ENCODE data around the gene RADIL. TPM values are rescaled to one million over a fixed set of nuclear protein-coding genes. Genes with fewer than 3 reads are reported as not detected.

Gene RADIL
- total and polyA plus RNA-seq, 2 of the 13 experiments (the other 11 are each of a cell fraction or from before 2014, with no cell fraction given): 0.05 to 0.09 TPM

DNA sequence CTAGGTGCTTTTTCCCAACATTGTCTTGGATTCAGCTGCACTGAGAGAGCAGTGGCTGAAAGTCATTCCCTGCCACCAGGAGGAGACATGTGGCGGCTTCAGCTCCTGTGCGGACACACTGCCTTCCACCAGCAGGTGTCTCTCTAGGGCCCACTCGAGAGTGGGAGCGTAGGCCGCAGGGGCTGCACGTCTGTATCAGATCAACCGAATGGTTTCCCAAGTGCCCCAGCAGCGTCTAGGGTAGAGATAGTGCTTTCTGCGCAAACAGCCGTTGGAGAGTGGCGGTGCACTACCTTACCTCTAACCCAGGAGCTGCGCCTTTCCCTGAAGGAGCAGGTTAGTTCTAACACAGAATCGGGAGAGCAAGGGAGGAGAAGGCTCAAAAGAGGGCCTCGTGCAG lies 53.3 kb downstream of the RADIL start (continued):
- TF ChIP-seq, protein P1, sequence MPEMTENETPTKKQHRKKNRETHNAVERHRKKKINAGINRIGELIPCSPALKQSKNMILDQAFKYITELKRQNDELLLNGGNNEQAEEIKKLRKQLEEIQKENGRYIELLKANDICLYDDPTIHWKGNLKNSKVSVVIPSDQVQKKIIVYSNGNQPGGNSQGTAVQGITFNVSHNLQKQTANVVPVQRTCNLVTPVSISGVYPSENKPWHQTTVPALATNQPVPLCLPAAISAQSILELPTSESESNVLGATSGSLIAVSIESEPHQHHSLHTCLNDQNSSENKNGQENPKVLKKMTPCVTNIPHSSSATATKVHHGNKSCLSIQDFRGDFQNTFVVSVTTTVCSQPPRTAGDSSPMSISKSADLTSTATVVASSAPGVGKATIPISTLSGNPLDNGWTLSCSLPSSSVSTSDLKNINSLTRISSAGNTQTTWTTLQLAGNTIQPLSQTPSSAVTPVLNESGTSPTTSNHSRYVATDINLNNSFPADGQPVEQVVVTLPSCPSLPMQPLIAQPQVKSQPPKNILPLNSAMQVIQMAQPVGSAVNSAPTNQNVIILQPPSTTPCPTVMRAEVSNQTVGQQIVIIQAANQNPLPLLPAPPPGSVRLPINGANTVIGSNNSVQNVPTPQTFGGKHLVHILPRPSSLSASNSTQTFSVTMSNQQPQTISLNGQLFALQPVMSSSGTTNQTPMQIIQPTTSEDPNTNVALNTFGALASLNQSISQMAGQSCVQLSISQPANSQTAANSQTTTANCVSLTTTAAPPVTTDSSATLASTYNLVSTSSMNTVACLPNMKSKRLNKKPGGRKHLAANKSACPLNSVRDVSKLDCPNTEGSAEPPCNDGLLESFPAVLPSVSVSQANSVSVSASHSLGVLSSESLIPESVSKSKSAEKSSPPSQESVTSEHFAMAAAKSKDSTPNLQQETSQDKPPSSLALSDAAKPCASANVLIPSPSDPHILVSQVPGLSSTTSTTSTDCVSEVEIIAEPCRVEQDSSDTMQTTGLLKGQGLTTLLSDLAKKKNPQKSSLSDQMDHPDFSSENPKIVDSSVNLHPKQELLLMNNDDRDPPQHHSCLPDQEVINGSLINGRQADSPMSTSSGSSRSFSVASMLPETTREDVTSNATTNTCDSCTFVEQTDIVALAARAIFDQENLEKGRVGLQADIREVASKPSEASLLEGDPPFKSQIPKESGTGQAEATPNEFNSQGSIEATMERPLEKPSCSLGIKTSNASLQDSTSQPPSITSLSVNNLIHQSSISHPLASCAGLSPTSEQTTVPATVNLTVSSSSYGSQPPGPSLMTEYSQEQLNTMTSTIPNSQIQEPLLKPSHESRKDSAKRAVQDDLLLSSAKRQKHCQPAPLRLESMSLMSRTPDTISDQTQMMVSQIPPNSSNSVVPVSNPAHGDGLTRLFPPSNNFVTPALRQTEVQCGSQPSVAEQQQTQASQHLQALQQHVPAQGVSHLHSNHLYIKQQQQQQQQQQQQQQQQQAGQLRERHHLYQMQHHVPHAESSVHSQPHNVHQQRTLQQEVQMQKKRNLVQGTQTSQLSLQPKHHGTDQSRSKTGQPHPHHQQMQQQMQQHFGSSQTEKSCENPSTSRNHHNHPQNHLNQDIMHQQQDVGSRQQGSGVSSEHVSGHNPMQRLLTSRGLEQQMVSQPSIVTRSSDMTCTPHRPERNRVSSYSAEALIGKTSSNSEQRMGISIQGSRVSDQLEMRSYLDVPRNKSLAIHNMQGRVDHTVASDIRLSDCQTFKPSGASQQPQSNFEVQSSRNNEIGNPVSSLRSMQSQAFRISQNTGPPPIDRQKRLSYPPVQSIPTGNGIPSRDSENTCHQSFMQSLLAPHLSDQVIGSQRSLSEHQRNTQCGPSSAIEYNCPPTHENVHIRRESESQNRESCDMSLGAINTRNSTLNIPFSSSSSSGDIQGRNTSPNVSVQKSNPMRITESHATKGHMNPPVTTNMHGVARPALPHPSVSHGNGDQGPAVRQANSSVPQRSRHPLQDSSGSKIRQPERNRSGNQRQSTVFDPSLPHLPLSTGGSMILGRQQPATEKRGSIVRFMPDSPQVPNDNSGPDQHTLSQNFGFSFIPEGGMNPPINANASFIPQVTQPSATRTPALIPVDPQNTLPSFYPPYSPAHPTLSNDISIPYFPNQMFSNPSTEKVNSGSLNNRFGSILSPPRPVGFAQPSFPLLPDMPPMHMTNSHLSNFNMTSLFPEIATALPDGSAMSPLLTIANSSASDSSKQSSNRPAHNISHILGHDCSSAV (CRISPR knock-in tag; IDR thresholded peaks at IDR 0.05; ENCODE audit: borderline replicate concordance): no peak
- TF ChIP-seq SRF (IDR thresholded peaks at IDR 0.05; ENCODE audit: low read depth, low read length): no peak
- TF ChIP-seq REST (IDR thresholded peaks at IDR 0.05; ENCODE audit: borderline replicate concordance in 1 of 2, low read depth in 1 of 2, low read length in 2 of 2): no peak
- TF ChIP-seq, protein P2, sequence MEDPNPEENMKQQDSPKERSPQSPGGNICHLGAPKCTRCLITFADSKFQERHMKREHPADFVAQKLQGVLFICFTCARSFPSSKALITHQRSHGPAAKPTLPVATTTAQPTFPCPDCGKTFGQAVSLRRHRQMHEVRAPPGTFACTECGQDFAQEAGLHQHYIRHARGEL (CRISPR knock-in tag; IDR thresholded peaks at IDR 0.05): peak; percentile 99
- no peak for TF ChIP-seq TRIM24 (CRISPR knock-in tag; IDR thresholded peaks at IDR 0.05)
- TF ChIP-seq, protein P3, sequence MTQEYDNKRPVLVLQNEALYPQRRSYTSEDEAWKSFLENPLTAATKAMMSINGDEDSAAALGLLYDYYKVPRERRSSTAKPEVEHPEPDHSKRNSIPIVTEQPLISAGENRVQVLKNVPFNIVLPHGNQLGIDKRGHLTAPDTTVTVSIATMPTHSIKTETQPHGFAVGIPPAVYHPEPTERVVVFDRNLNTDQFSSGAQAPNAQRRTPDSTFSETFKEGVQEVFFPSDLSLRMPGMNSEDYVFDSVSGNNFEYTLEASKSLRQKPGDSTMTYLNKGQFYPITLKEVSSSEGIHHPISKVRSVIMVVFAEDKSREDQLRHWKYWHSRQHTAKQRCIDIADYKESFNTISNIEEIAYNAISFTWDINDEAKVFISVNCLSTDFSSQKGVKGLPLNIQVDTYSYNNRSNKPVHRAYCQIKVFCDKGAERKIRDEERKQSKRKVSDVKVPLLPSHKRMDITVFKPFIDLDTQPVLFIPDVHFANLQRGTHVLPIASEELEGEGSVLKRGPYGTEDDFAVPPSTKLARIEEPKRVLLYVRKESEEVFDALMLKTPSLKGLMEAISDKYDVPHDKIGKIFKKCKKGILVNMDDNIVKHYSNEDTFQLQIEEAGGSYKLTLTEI (CRISPR knock-in tag; conservative IDR thresholded peaks at IDR 0.05): no peak
- TF ChIP-seq KAT8 (CRISPR knock-in tag; IDR thresholded peaks at IDR 0.05): peak; percentile 61; the same call in 1 of the 2 replicates
